GM04503 (cell line): ENCODE data around the gene CNTNAP2.

Experiments
- DNase-seq: peaks from one replicate; pipeline ENCODE4 v3.0.0-alpha.2; 2012; ENCODE audit warnings: low read depth

CNTNAP2 gene

GRCh38 chr7:146683439-146683838 is 566.8 kb downstream of the CNTNAP2 start:
- no peak for DNase-seq

- no peak for DNase-seq
Observed at GRCh38 chr7:146690987-146691386, 574.4 kb downstream of the CNTNAP2 start.

DNA sequence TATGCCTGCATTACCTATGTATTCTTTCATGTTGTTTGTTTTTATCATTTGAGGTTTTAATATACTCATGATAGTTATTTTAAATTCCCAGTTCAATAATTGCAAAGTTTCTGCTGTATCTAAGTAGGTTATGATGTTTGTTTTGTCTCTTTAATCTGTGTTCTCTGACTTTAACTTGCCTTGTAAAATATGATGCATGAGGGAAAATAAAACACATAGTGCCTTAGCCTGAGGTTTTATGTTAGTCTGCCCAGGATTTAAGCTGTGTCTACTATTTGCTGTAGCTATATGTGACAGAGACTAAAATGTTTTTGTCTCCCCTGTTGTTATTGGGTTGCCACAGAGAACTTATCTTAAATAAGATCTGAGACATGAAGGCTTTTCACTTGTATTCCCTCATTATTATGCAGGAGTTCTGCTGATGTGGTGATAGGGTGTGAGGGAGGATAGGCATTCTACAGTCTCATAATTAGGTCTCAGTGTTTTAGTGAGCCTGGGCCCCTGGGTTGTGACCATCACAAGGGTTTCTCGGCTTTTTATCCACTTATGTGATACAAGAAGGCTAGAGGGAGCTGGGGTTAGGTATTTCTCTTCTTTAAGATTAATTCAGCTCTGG is 582.5 kb downstream of the CNTNAP2 start:
- DNase-seq: no peak

- DNase-seq: no peak
Observed at GRCh38 chr7:146700015-146700560, 583.5 kb downstream of the CNTNAP2 start.

- no peak for DNase-seq
Observed at GRCh38 chr7:146701166-146701565, 584.6 kb downstream of the CNTNAP2 start.

GRCh38 chr7:146702898-146703297 is 586.3 kb downstream of the CNTNAP2 start:
- DNase-seq: no peak

DNA sequence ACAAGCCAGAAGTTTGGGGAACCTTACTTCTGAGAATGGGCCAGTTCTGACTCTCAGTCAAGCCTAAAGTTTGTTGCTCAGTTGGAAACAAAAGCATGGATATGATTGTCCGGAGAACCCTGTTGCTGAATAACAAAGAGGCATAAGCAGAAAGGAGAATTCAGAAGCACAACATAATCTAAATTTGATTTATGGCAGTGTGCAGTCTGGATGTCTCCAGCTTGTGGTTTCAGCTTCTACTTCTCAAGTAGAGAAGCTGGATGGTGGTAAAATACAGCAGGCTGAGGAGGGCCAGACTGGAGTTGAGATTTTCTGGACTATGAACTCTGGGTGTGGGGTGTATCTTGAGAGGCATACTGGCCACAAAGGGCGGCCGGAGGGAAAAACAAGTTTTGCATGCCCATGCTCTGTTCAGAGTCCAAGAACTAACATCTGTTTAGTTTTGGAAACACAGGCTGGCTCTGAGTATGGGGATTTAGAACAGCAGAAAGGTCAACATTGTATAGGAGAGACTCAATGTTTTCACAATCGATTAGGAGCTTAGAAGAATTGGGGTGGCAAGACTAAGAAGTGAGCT is 592.9 kb downstream of the CNTNAP2 start:
- DNase-seq: no peak

DNA sequence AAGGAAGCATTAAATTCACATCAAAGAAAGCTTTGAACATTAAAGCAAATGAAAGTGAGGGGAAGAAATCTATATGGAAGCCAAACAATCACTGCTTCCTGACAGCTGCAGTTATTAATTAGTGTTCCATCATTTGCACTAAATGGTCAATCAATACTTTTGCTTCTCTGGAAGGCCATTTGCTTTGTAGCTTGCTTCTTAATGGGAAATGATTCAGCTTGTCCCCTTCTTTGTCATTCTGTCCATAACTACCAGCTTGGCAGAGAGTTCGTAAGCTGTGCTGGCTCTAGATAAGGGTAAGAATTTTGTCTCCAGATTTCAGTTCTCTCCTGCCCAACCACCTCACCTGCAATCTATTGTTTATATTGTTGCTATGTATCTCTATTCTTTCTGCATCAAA is 596.6 kb downstream of the CNTNAP2 start:
- no peak for DNase-seq

DNA sequence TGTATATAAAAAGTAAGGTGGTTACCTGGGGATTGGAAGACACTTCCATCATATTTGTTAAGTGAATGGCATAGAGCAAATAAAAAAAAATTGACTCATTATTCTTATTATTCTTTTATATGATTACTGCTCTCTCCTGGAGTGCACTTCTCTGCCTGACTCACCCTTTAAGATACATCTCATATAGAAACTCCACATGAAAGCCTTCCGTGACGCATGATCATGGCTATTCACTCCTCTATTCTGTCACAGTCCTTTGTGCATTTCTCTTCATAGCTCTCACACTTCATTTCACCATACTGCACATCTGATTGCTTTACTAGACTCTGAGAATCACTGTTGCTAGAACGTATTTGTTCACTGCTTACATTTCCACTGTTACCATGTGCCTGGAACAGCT is 597.3 kb downstream of the CNTNAP2 start:
- DNase-seq: no peak

GRCh38 chr7:146720195-146720594 is 603.6 kb downstream of the CNTNAP2 start:
- DNase-seq: no peak

GRCh38 chr7:146722986-146723385 is 606.4 kb downstream of the CNTNAP2 start:
- DNase-seq: no peak

DNA sequence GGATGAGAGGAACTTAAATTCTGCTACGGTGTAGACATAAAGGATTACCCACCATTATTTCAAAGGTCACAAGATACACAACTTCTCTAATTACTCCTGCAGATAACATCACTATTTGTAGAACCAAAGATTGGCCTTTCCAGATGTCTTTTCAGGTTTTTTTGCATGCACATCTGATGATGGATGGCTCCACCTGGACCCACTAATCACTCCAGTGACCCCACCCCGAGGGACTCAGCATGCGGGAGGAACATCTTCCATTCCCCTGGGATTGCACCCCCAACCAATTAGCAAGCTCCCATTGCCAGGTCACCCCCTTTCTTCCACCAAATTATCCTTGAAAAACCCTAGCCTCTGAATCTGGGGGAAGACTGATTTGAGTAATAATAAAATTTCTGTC is 608.9 kb downstream of the CNTNAP2 start:
- no peak for DNase-seq

DNA sequence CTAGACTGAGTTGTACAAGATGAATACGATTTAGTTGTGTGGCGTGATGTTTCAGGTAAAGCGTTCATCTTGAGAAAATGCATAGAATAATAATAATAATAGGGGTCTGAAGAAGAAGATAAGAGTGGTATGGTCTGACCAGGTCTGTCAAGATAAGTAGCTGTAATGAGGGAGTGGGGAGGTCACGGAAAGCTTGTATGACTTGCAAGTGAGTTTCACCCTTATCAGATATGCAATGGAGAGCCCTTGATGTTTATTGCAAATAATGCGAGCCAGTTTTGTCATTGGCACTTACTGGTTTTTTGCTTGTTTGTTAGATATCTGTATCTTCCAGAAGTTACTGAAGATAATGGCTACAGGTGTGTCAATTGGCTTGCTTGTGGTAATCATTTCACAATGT is 611.5 kb downstream of the CNTNAP2 start:
- DNase-seq: no peak

GRCh38 chr7:146728611-146729010 is 612.0 kb downstream of the CNTNAP2 start:
- DNase-seq: no peak

- no peak for DNase-seq
Observed at GRCh38 chr7:146731185-146731584, 614.6 kb downstream of the CNTNAP2 start.

- no peak for DNase-seq
Observed at GRCh38 chr7:146735992-146736391, 619.4 kb downstream of the CNTNAP2 start.

DNA sequence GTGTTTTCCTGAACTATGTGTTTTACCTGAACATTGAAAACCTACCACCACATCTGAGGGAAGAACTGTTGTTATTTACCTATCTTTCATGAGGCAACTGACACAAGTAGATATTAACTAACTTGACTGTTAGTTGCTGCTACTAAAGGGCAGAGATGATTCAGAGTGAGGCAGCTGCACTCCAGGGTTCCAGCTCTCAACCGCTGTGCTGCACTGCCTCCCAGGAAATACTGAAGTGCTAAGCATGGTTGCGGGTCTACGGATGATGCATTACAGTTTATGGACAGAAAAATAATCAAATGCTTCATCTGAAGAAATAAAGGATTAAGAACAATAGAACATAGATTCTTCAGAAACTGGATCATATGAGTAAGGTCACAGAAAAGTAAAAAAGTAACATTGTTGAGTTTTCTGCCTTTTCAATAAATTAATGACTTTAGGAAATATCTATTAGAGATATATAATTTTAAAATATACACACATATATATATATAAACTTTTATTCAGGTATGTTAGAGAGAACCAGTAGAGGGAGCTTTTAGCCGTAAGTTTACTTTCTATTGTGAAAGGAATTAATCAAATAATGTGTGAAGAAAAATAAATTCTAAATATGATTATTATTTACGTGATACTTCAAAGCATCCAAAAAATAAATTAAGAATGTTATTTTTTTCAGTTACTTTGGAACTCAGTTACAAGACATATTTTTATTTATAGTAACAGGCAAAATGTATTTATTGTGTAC is 620.0 kb downstream of the CNTNAP2 start:
- no peak for DNase-seq

DNA sequence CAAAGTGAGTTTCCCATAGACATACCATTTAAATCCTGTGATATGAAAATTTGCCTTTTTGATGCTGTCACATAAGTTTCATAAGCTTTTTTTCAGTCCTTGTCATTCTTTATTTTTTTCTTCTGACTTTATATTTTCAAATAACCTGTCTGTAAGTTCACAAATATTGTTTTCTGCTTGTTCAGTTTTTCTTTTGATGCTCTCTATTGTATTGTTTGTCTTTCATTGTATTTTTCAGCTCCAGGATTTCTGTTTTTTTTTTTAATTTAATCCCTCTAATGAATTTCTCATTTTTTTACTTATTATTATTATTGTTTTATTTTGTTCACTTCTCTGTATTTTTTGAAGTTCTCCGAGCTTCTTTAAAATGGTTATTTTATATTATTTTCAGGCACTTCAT is 623.4 kb downstream of the CNTNAP2 start:
- DNase-seq: no peak

DNA sequence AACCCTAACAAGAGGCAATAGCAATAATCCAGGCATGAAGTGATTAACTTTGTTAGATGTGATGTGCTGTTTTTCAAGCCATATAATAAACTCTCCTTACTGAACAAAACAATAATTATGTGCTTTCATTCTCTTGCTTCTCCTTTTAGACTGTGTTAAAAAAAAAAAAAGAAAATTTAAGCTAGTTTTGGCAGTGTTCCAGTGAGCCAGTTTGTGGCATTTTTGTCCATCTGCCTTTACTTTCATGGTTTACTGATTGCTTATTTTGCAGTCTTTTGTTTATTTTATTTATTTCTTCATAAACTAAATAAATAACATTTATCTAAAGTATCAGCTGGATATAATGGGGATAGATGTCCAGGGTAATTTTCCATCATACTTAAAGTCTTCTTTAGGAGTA is 625.3 kb downstream of the CNTNAP2 start:
- DNase-seq: no peak

DNA sequence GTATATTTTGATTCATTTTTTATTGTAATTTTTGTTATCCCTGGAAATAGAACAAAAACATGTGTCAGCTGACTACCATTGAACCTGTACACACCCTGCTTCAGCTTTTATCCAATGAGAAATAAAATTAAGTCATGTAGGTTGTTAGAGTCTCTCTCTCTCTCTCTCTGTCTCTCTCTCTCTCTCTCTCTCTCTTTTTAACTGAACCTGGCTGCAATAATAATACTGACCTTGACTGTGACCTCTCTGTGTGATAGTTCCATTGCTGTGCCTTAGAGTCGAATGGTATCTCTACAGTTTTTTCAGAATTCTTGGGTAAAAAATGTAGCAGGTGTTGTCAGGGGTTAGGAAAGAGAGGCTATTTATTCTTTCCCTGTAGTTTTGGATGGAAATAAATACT is 637.8 kb downstream of the CNTNAP2 start:
- DNase-seq: no peak

DNA sequence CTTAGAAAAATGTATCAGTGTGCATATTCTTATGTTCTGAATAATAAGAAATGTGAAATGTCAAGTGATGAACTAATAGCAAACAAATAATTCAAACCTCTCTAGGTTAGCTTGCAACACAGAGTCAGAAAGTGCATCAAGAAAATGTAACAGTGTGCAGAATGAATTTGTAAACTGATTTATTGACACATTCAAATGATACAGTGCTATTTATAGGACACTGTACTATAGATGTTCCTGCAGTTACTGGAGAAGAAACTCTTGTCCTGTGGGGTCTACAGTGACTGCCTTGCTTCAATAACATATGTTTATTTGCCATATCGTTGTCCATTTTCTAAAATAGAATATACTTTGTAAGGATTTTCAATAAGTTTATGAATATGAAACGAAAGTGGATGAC is 639.0 kb downstream of the CNTNAP2 start:
- DNase-seq: no peak

- no peak for DNase-seq
Observed at GRCh38 chr7:146764458-146764857, 647.9 kb downstream of the CNTNAP2 start.

DNA sequence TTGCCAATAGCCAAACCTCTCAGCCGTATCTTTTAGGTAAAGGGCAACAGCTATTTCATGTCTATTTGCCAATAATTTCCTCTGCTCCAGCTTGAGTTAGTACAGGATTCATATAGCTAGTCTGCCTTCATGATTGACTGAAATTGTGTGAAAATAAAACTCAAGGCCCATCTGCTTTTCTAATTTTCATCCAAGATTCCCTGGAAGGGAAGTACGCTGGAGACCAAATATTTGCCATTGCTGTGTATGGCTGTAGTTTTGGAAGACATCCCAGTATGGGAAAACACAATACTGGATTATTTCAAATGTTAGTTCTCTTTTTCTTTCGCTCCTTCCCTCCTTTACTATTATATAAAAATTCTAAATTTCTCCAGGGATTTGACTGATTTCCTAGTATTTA is 652.4 kb downstream of the CNTNAP2 start:
- no peak for DNase-seq
